MCF 10A (cell line): ENCODE data around the gene NUP160. TPM values are rescaled to one million over a fixed set of nuclear protein-coding genes. Genes with fewer than 3 reads are reported as not detected.
"Not testable (repeated sequence)": the region's sequence is repeated elsewhere in the genome, so short reads cannot be mapped to it uniquely, and the experiment has no call there.

ENCODE experiments used
- BruUV-seq: library from RNA; stranded (reverse); fragments of 400-500 nt; replicated peaks from 2 replicates; lab custom pipeline; 2021; lab: Mats Ljungman, UMichigan
- CTCF ChIA-PET: fragments of 300-600 bp; sonication (Branson Sonifier 250); formaldehyde crosslinking; extraction: SDS; loops from one replicate; lab custom pipeline; 2021; ENCODE audit warnings: antibody characterized with exemption, inconsistent platforms; lab: Yijun Ruan, JAX
- POLR2A ChIA-PET: fragments of 300-600, 350-650 bp; sonication (Branson Sonifier 250); formaldehyde crosslinking; extraction: SDS; loops from one replicate; lab custom pipeline; 2020; ENCODE audit warnings: antibody characterized with exemption, inconsistent platforms; lab: Yijun Ruan, JAX
- DNase-seq: peaks from one replicate; pipeline ENCODE4 v3.0.0-alpha.2; 2018; ENCODE audit not compliant: unreplicated experiment
- H3K27ac Mint-ChIP-seq: one replicate; pipeline ENCODE4 v1.8.0; 2022; ENCODE audit warnings: mild to moderate bottlenecking, low read depth, mixed read lengths; ENCODE audit not compliant: unreplicated experiment
- H3K27me3 Mint-ChIP-seq: one replicate; pipeline ENCODE4 v1.8.0; 2022; ENCODE audit warnings: mixed read lengths; ENCODE audit not compliant: insufficient read depth, unreplicated experiment
- H3K36me3 Mint-ChIP-seq: one replicate; pipeline ENCODE4 v1.8.0; 2022; ENCODE audit warnings: mild to moderate bottlenecking, moderate library complexity, mixed read lengths; ENCODE audit not compliant: insufficient read depth, unreplicated experiment
- H3K4me1 Mint-ChIP-seq: one replicate; pipeline ENCODE4 v1.8.0; 2022; ENCODE audit warnings: mixed read lengths; ENCODE audit not compliant: insufficient read depth, unreplicated experiment
- H3K4me3 Mint-ChIP-seq: one replicate; pipeline ENCODE4 v1.8.0; 2022; ENCODE audit warnings: mild to moderate bottlenecking, moderate library complexity, mixed read lengths; ENCODE audit not compliant: unreplicated experiment
- H3K9me3 Mint-ChIP-seq: one replicate; pipeline ENCODE4 v1.8.0; 2022; ENCODE audit warnings: mixed read lengths; ENCODE audit not compliant: unreplicated experiment
- CTCF ChIP-seq: fragments of 200-600 bp; IDR thresholded peaks from one replicate; pipeline ENCODE4 v1.8.0; 2022; ENCODE audit warnings: antibody characterized with exemption, mild to moderate bottlenecking; ENCODE audit not compliant: unreplicated experiment
- intact Hi-C: fragments of 100-400 bp; cut with micrococcal nuclease; formaldehyde crosslinking; loops from 2 replicates; pipeline ENCODE4 v1.14.1; 2022
- total RNA-seq: library from RNA; stranded (reverse); gene quantifications from 2 replicates; pipeline ENCODE4 v1.2.3, GENCODE V29; 2022

The NUP160 gene
- total RNA-seq, 1 experiment from 2014 or later, result 33.8 TPM

- DNase-seq, result no peak
- H3K36me3 Mint-ChIP-seq, result no peaks in the 10 kb centered on the region
- H3K4me1 Mint-ChIP-seq, result no peaks in the 10 kb centered on the region
Measured at GRCh38 chr11:47891886-47892285, 43.7 kb upstream of the NUP160 start.

GRCh38 chr11:47889714-47890441 lies 41.7 kb upstream of the NUP160 start:
- POLR2A ChIA-PET, result no interaction called here
- Mint-ChIP-seq H3K4me1 (no peaks in the 10 kb centered on the region), H3K9me3 (no peaks in the 10 kb centered on the region), H3K27ac (no peak overlapping the region), H3K27me3 (no peaks in the 10 kb centered on the region), H3K4me3 (no peak overlapping the region), H3K36me3 (no peaks in the 10 kb centered on the region)
- intact Hi-C loops, result no loop called here
- CTCF ChIA-PET, result interaction anchor here (0.6 to 1.1 kb wide), 3 partner anchors 23 to 220 kb away, joined by 3 read pairs; no protein-coding TSS in a partner anchor
- no TSS peak for BruUV-seq
- TF ChIP-seq CTCF, result no peak
- no peak for DNase-seq

More at GRCh38 chr11:47891886-47892285, 43.7 kb upstream of the NUP160 start:
- ChIA-PET CTCF (no interaction called here), POLR2A (no interaction called here)
- no peak for TF ChIP-seq CTCF
- Mint-ChIP-seq H3K9me3 (no peaks in the 10 kb centered on the region), H3K4me3 (no peak overlapping the region), H3K27me3 (no peaks in the 10 kb centered on the region), H3K27ac (no peak overlapping the region)
- no TSS peak for BruUV-seq
- intact Hi-C loops, result no loop called here

- no peak for TF ChIP-seq CTCF
- intact Hi-C loops, result no loop called here
- DNase-seq, result no peak
- CTCF ChIA-PET, result no interaction called here
- POLR2A ChIA-PET, result no interaction called here
- Mint-ChIP-seq H3K4me3 (no peak overlapping the region), H3K9me3 (no peaks in the 10 kb centered on the region), H3K36me3 (no peaks in the 10 kb centered on the region), H3K27ac (no peak overlapping the region), H3K27me3 (no peaks in the 10 kb centered on the region), H3K4me1 (no peaks in the 10 kb centered on the region)
- BruUV-seq, result no TSS peak
Measured at GRCh38 chr11:47887910-47888569, 39.9 kb upstream of the NUP160 start.

- Mint-ChIP-seq H3K9me3 (no peaks in the 10 kb centered on the region), H3K36me3 (no peaks in the 10 kb centered on the region), H3K4me1 (no peaks in the 10 kb centered on the region), H3K27me3 (no peaks in the 10 kb centered on the region), H3K4me3 (no peak overlapping the region), H3K27ac (no peak overlapping the region)
- DNase-seq, result no peak
- CTCF ChIA-PET, result interaction anchor here (0.7 to 0.8 kb wide), 2 partner anchors 8 to 13 kb away, joined by 3 to 4 read pairs; no protein-coding TSS in a partner anchor
- TF ChIP-seq CTCF, result no peak
- intact Hi-C loops, result no loop called here
- POLR2A ChIA-PET, result interaction anchor here (0.9 kb wide), 1 partner anchor 26 kb away, joined by 4 read pairs; no protein-coding TSS in a partner anchor
- BruUV-seq, result no TSS peak
Measured at GRCh38 chr11:47886096-47886495, 37.9 kb upstream of the NUP160 start.

GRCh38 chr11:47882437-47882836 lies 34.3 kb upstream of the NUP160 start:
- H3K4me3 Mint-ChIP-seq, H3K27me3 Mint-ChIP-seq, DNase-seq, intact Hi-C loops, BruUV-seq, H3K27ac Mint-ChIP-seq, H3K4me1 Mint-ChIP-seq, H3K36me3 Mint-ChIP-seq, H3K9me3 Mint-ChIP-seq: not testable (repeated sequence)
- ChIA-PET CTCF (interaction anchor here (0.6 to 2.8 kb wide), 3 partner anchors 17 to 63 kb away, joined by 3 to 7 read pairs (median 5); no protein-coding TSS in a partner anchor), POLR2A (interaction anchor here (0.6 kb wide), 1 partner anchor 49 kb away, joined by 4 read pairs; no protein-coding TSS in a partner anchor)
